ENCODE data around the gene RASL11A. TPM values are rescaled to one million over a fixed set of nuclear protein-coding genes. Genes with fewer than 3 reads are reported as not detected.

Gene RASL11A
- total RNA-seq, 1 donor from 2014 or later, result 5.8 TPM

GRCh38 chr13:27293076-27293691 lies 22.6 kb downstream of the RASL11A start:
- Mint-ChIP-seq H3K4me1 (ENCODE audit: low read depth) (no peaks in the 10 kb centered on the region), H3K27me3 (peaks cover 35% of the 10 kb centered on the region), H3K4me3 (ENCODE audit: low read depth) (no peak overlapping the region), H3K36me3 (ENCODE audit: insufficient read depth) (no peaks in the 10 kb centered on the region), H3K27ac (no peak overlapping the region), H3K9me3 (ENCODE audit: low read depth) (no peaks in the 10 kb centered on the region)
- no peak for DNase-seq (ENCODE audit: low spot score, unreplicated experiment)
- TF ChIP-seq CTCF (IDR thresholded peaks at IDR 0.05; ENCODE audit: unreplicated experiment), result no peak

GRCh38 chr13:27293873-27294515 lies 23.4 kb downstream of the RASL11A start:
- DNase-seq (ENCODE audit: low spot score, unreplicated experiment), result no peak
- Mint-ChIP-seq H3K27ac (no peak overlapping the region), H3K9me3 (ENCODE audit: low read depth) (no peaks in the 10 kb centered on the region), H3K4me3 (ENCODE audit: low read depth) (no peak overlapping the region), H3K27me3 (peaks cover 36% of the 10 kb centered on the region), H3K36me3 (ENCODE audit: insufficient read depth) (no peaks in the 10 kb centered on the region), H3K4me1 (ENCODE audit: low read depth) (no peaks in the 10 kb centered on the region)
- no peak for TF ChIP-seq CTCF (IDR thresholded peaks at IDR 0.05; ENCODE audit: unreplicated experiment)

GRCh38 chr13:27295096-27295495 lies 24.5 kb downstream of the RASL11A start:
- H3K27me3 Mint-ChIP-seq, result peaks cover 40% of the 10 kb centered on the region
- H3K4me1 Mint-ChIP-seq (ENCODE audit: low read depth), result no peaks in the 10 kb centered on the region
- no peak overlapping the region for H3K4me3 Mint-ChIP-seq (ENCODE audit: low read depth)
- DNase-seq (ENCODE audit: low spot score, unreplicated experiment), result no peak
- no peaks in the 10 kb centered on the region for H3K36me3 Mint-ChIP-seq (ENCODE audit: insufficient read depth)
- no peaks in the 10 kb centered on the region for H3K9me3 Mint-ChIP-seq (ENCODE audit: low read depth)
- no peak overlapping the region for H3K27ac Mint-ChIP-seq
- TF ChIP-seq CTCF (IDR thresholded peaks at IDR 0.05; ENCODE audit: unreplicated experiment), result no peak

GRCh38 chr13:27295660-27296059 lies 25.0 kb downstream of the RASL11A start:
- H3K4me3 Mint-ChIP-seq (ENCODE audit: low read depth), result no peak overlapping the region
- H3K27ac Mint-ChIP-seq, result no peak overlapping the region
- H3K36me3 Mint-ChIP-seq (ENCODE audit: insufficient read depth), result no peaks in the 10 kb centered on the region
- TF ChIP-seq CTCF (IDR thresholded peaks at IDR 0.05; ENCODE audit: unreplicated experiment), result no peak
- no peaks in the 10 kb centered on the region for H3K4me1 Mint-ChIP-seq (ENCODE audit: low read depth)
- peaks cover 40% of the 10 kb centered on the region for H3K27me3 Mint-ChIP-seq
- no peak for DNase-seq (ENCODE audit: low spot score, unreplicated experiment)
- H3K9me3 Mint-ChIP-seq (ENCODE audit: low read depth), result no peaks in the 10 kb centered on the region

GRCh38 chr13:27296496-27296895 lies 25.9 kb downstream of the RASL11A start:
- H3K4me1 Mint-ChIP-seq (ENCODE audit: low read depth), result no peaks in the 10 kb centered on the region

More at GRCh38 chr13:27296496-27296895, 25.9 kb downstream of the RASL11A start:
- no peak for TF ChIP-seq CTCF (IDR thresholded peaks at IDR 0.05; ENCODE audit: unreplicated experiment)
- H3K27ac Mint-ChIP-seq, result no peak overlapping the region
- H3K27me3 Mint-ChIP-seq, result peaks cover 40% of the 10 kb centered on the region
- H3K4me3 Mint-ChIP-seq (ENCODE audit: low read depth), result no peak overlapping the region
- H3K36me3 Mint-ChIP-seq (ENCODE audit: insufficient read depth), result no peaks in the 10 kb centered on the region
- DNase-seq (ENCODE audit: low spot score, unreplicated experiment), result no peak
- no peaks in the 10 kb centered on the region for H3K9me3 Mint-ChIP-seq (ENCODE audit: low read depth)
